ENCODE measurements around the gene RUVBL1.

DNA sequence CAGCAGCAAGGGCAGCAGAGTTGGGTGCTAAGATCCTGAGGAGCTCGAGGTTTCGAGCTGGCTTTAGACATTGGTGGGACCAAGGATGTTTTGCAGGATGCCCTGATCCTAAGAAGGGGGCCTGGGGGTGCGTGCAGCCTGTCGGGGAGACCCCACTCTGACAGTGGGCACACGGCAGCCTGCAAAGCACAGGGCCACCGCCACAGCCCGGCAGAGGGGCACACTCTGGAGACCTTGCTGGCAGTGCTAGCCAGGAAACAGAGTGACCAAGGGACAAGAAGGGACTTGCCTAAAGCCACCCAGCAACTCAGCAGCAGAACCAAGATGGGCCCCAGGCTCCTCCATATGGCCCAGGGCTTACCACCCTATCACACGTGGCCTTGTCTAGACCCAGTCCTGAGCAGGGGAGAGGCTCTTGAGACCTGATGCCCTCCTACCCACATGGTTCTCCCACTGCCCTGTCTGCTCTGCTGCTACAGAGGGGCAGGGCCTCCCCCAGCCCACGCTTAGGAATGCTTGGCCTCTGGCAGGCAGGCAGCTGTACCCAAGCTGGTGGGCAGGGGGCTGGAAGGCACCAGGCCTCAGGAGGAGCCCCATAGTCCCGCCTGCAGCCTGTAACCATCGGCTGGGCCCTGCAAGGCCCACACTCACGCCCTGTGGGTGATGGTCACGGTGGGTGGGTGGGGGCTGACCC is 52.6 kb downstream of the RUVBL1 start:
- TF ChIP-seq, protein P1, sequence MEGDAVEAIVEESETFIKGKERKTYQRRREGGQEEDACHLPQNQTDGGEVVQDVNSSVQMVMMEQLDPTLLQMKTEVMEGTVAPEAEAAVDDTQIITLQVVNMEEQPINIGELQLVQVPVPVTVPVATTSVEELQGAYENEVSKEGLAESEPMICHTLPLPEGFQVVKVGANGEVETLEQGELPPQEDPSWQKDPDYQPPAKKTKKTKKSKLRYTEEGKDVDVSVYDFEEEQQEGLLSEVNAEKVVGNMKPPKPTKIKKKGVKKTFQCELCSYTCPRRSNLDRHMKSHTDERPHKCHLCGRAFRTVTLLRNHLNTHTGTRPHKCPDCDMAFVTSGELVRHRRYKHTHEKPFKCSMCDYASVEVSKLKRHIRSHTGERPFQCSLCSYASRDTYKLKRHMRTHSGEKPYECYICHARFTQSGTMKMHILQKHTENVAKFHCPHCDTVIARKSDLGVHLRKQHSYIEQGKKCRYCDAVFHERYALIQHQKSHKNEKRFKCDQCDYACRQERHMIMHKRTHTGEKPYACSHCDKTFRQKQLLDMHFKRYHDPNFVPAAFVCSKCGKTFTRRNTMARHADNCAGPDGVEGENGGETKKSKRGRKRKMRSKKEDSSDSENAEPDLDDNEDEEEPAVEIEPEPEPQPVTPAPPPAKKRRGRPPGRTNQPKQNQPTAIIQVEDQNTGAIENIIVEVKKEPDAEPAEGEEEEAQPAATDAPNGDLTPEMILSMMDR (IDR thresholded peaks at IDR 0.05): no peak
- no peak for TF ChIP-seq POLR2A (IDR thresholded peaks at IDR 0.05)

Measured in heart left ventricle (tissue), 13 donors.